Ectodermal cell (in vitro differentiated cells): ENCODE measurements around the gene GPC3.

Source experiments
- H3K27ac ChIP-seq: 2 replicates; pipeline ENCODE4 v1.7.0; 2013; ENCODE audit warnings: mild to moderate bottlenecking, low read depth, low read length; ENCODE audit not compliant: insufficient read depth, poor library complexity, severe bottlenecking
- H3K27me3 ChIP-seq: 2 replicates; pipeline ENCODE4 v1.7.0; 2013; ENCODE audit warnings: mild to moderate bottlenecking, low read length; ENCODE audit not compliant: insufficient read depth, control insufficient read depth, poor library complexity, severe bottlenecking
- H3K36me3 ChIP-seq: one replicate; pipeline ENCODE4 v1.7.0; 2013; ENCODE audit warnings: low read length; ENCODE audit not compliant: control insufficient read depth, insufficient read depth
- H3K4me1 ChIP-seq: one replicate; pipeline ENCODE4 v1.7.0; 2013; ENCODE audit warnings: low read length; ENCODE audit not compliant: control insufficient read depth, insufficient read depth
- H3K4me3 ChIP-seq: 2 replicates; pipeline ENCODE4 v1.7.0; 2013; ENCODE audit warnings: low read depth, low read length, control low read depth; ENCODE audit not compliant: insufficient read depth
- H3K9me3 ChIP-seq: 2 replicates; pipeline ENCODE4 v1.7.0; 2013; ENCODE audit warnings: mild to moderate bottlenecking, low read length, moderate library complexity; ENCODE audit not compliant: control insufficient read depth
- WGBS, 2 experiments: methylation state at CpG; one replicate each; pipeline ENCODE4 v1.1.7; 2013; ENCODE audit warnings: missing lambda C conversion rate in 2 of 2; 5-methylcytosine and 5-hydroxymethylcytosine counted together

The GPC3 gene

GRCh38 chrX:133804072-133804471 lies 181.3 kb downstream of the GPC3 start:
- Histone ChIP-seq H3K4me3 (no peak overlapping the region), H3K27me3 (no peaks in the 10 kb centered on the region), H3K4me1 (no peaks in the 10 kb centered on the region), H3K36me3 (no peaks in the 10 kb centered on the region), H3K27ac (no peak overlapping the region), H3K9me3 (no peaks in the 10 kb centered on the region)
- 89 to 91% methylated on average over 6 of the region's 6 CpGs for WGBS, 2 experiments

- no peaks in the 10 kb centered on the region for H3K36me3 ChIP-seq
- H3K27me3 ChIP-seq, result no peaks in the 10 kb centered on the region
- H3K4me3 ChIP-seq, result no peak overlapping the region
- H3K9me3 ChIP-seq, result no peaks in the 10 kb centered on the region
- no peak overlapping the region for H3K27ac ChIP-seq
- H3K4me1 ChIP-seq, result peaks cover 8% of the 10 kb centered on the region
Measured at GRCh38 chrX:133796282-133796681, 189.1 kb downstream of the GPC3 start.

- peak overlapping the region; percentile 50 for H3K27ac ChIP-seq
- WGBS, 2 experiments, result 53 to 77% methylated on average over 3 to 4 of the region's 4 CpGs
- no peak overlapping the region for H3K4me3 ChIP-seq
- no peaks in the 10 kb centered on the region for H3K9me3 ChIP-seq
- peaks cover 8% of the 10 kb centered on the region for H3K4me1 ChIP-seq
- H3K36me3 ChIP-seq, result no peaks in the 10 kb centered on the region
- no peaks in the 10 kb centered on the region for H3K27me3 ChIP-seq
Measured at GRCh38 chrX:133794126-133794525, 191.3 kb downstream of the GPC3 start.

- H3K27ac ChIP-seq, result peak overlapping the region; percentile 36
- 81 to 83% methylated on average over 2 of the region's 2 CpGs for WGBS, 2 experiments
- no peaks in the 10 kb centered on the region for H3K27me3 ChIP-seq
- no peak overlapping the region for H3K4me3 ChIP-seq
- H3K36me3 ChIP-seq, result no peaks in the 10 kb centered on the region
- H3K4me1 ChIP-seq, result peaks cover 8% of the 10 kb centered on the region
- no peaks in the 10 kb centered on the region for H3K9me3 ChIP-seq
Measured at GRCh38 chrX:133793626-133794025, 191.8 kb downstream of the GPC3 start.

GRCh38 chrX:133792198-133792953 lies 193.0 kb downstream of the GPC3 start:
- peaks cover 8% of the 10 kb centered on the region for H3K4me1 ChIP-seq
- H3K27ac ChIP-seq, result peak overlapping the region; percentile 60
- H3K36me3 ChIP-seq, result no peaks in the 10 kb centered on the region
- H3K4me3 ChIP-seq, result no peak overlapping the region
- no peaks in the 10 kb centered on the region for H3K27me3 ChIP-seq
- 0 to 6% methylated on average over 3 to 7 of the region's 7 CpGs for WGBS, 2 experiments
- no peaks in the 10 kb centered on the region for H3K9me3 ChIP-seq

- WGBS, 2 experiments, result 90 to 94% methylated on average over 3 of the region's 3 CpGs
- peaks cover 8% of the 10 kb centered on the region for H3K4me1 ChIP-seq
- no peak overlapping the region for H3K27ac ChIP-seq
- no peak overlapping the region for H3K4me3 ChIP-seq
- H3K36me3 ChIP-seq, result no peaks in the 10 kb centered on the region
- H3K9me3 ChIP-seq, result no peaks in the 10 kb centered on the region
- no peaks in the 10 kb centered on the region for H3K27me3 ChIP-seq
Measured at GRCh38 chrX:133789829-133790228, 195.6 kb downstream of the GPC3 start.

- WGBS, 2 experiments, result 92 to 96% methylated on average over 8 of the region's 8 CpGs
- Histone ChIP-seq H3K4me1 (no peaks in the 10 kb centered on the region), H3K27ac (no peak overlapping the region), H3K9me3 (no peaks in the 10 kb centered on the region), H3K4me3 (no peak overlapping the region), H3K27me3 (no peaks in the 10 kb centered on the region), H3K36me3 (no peaks in the 10 kb centered on the region)
Measured at GRCh38 chrX:133786382-133786781, 199.0 kb downstream of the GPC3 start.

GRCh38 chrX:133783274-133783673 lies 202.1 kb downstream of the GPC3 start:
- 95 to 97% methylated on average over 2 of the region's 2 CpGs for WGBS, 2 experiments
- Histone ChIP-seq H3K27ac (no peak overlapping the region), H3K36me3 (no peaks in the 10 kb centered on the region)

GRCh38 chrX:133781174-133781573 lies 204.2 kb downstream of the GPC3 start:
- no peaks in the 10 kb centered on the region for H3K4me1 ChIP-seq
- 93 to 100% methylated on average over 1 of the region's 1 CpG for WGBS, 2 experiments

More at GRCh38 chrX:133783274-133783673, 202.1 kb downstream of the GPC3 start:
- H3K4me3 ChIP-seq, result no peak overlapping the region
- no peaks in the 10 kb centered on the region for H3K27me3 ChIP-seq
- no peaks in the 10 kb centered on the region for H3K9me3 ChIP-seq
- H3K4me1 ChIP-seq, result no peaks in the 10 kb centered on the region

GRCh38 chrX:133776072-133776471 lies 209.3 kb downstream of the GPC3 start:
- Histone ChIP-seq H3K27me3 (no peaks in the 10 kb centered on the region), H3K27ac (no peak overlapping the region), H3K4me3 (no peak overlapping the region), H3K4me1 (no peaks in the 10 kb centered on the region), H3K36me3 (no peaks in the 10 kb centered on the region), H3K9me3 (no peaks in the 10 kb centered on the region)
- WGBS, 2 experiments, result 55 to 59% methylated on average over 7 of the region's 7 CpGs

More at GRCh38 chrX:133781174-133781573, 204.2 kb downstream of the GPC3 start:
- Histone ChIP-seq H3K27me3 (no peaks in the 10 kb centered on the region), H3K36me3 (no peaks in the 10 kb centered on the region), H3K9me3 (no peaks in the 10 kb centered on the region), H3K4me3 (no peak overlapping the region), H3K27ac (no peak overlapping the region)
